Stimulated activated CD4-positive, alpha-beta T cell treated with anti-CD3 and anti-CD28 coated beads, Interleukin-4, amount 100 ng/mL, for 1 hour (primary cell): Measurements from ENCODE around the gene CD300LB.

ENCODE experiments used
- DNase-seq: peaks from one replicate; pipeline ENCODE4 v3.0.0-alpha.2; 2020

The CD300LB gene

GRCh38 chr17:74547736-74548135, 16.5 kb upstream of the CD300LB start:
- DNase-seq = no peak

GRCh38 chr17:74547264-74547663, 16.0 kb upstream of the CD300LB start:
- DNase-seq = no peak

GRCh38 chr17:74546586-74546985, 15.3 kb upstream of the CD300LB start:
- DNase-seq = no peak

DNA sequence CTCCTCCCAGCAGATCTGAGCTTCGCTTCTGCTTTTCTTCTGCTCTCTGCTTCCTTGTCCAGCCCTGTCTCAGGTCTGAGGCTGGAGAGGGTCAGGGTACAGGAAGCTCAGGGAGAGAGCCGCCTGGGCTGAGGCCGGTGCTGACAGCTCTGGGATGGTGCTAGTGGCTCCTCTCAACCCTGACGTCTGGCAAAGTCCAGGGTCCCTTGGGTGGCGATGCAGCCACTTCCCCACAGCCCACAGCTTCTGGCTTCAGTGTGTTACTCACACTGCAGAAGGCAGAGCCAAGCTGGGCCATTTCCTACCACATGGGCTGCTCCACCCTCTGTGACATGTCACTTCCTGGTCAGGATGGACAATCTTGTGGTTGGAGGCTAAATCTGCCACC, 14.6 kb upstream of the CD300LB start, which contains the start of gene CD300C:
Gene CD300C (minus strand): TSS at position 273 of the 388 bp plus-strand sequence. CDS start 333 bp downstream, outside the sequence.
- no peak for DNase-seq

DNA sequence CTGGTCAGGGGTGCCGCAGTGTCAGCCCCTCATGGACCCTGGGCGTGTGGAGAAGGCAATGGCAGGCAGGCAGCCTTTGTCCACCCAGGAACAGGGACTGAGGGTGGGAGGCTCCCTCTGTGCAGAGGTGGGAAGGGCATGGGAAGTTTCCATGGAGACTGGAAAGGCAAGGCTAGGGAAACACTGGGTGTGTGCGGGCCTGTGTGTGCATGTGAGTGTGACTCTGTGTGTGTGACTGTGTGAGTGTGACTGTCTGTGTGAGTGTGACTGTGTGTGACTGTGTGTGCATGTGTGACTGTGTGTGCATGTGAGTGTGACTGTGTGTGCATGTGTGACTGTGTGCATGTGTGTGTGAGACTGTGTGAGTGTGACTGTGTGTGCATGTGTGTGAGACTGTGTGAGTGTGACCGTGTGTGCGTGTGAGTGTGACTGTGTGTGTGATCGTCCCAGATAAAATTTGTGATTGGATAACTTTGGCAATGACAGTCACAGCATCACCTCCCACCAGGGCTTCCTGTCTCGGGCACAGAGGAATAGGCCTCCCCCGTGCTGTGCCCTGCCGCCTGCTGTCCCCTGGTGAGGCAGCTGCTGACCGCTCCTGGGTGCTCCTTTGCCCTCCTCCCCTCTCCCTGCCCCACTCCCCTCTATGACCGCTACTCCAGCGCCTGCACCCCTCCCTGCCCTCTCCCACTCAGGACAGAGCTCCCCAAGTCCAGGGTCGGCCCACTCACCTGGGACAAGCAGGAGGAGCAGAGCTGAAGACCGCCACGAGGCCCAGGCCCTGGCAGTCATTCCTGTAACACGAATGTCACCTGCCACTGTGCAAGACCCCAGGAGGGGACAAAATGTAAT, 13.9 kb upstream of the CD300LB start:
- DNase-seq = no peak

DNA sequence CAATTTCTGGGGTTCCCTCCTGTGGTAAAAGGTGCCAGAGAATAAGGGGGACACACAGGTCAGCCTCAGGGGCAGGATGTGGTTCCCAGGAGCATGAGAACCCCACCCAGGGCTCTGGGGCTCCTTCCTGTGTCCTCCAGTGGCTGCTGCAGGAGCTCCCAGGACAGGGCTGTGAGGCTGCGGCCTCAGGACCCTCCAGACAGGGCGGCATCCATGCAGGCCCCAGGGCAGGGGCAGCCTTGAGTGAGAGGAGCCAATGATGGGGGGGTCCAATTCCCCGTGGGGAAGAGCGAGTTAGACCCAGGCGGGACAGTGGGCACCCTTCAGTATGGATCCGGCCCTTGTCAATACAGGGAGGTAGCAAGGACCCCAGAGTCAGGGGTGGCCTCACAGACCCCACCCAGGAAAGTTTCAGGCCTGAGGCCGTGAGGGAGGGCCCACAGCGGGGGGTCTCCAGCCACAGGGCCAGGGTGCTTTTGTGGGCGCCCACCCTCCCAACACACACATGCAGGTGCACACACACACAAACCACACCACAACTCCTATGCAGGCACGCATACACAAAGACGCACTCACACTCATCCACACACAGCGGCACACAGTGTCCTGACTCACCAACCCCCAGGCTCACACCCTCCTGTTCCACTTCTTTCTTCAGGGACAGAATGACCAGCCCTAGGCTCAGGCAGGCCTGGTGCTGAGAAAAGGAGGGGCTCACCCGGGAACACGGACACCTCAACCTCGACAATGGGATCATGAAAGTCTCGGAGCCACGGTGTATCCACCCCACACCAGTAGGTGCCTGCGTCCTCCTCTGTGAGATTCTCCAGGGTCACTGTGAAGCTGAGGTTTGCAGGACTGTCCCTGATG, 12.9 kb upstream of the CD300LB start:
- DNase-seq = no peak

DNA sequence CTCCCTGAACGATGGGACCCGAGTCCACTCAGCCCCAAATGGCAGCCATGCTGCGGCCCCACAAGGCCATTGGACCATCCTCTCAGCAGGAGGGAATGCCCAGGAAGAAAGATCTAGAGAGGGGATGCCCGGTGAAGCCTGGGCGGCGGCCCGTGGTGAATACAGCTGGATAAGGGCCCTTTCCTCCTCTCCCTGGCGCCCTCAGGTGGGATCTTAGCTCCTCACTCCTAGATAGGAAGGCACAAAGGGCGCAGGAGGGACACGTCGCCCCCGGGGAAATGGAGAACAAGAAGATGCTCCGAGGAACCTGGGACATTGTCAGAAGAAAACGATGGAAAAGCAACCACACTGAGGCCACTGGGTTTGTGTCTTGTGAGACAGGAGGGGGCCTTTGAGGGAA, 12.1 kb upstream of the CD300LB start:
- DNase-seq = no peak

DNA sequence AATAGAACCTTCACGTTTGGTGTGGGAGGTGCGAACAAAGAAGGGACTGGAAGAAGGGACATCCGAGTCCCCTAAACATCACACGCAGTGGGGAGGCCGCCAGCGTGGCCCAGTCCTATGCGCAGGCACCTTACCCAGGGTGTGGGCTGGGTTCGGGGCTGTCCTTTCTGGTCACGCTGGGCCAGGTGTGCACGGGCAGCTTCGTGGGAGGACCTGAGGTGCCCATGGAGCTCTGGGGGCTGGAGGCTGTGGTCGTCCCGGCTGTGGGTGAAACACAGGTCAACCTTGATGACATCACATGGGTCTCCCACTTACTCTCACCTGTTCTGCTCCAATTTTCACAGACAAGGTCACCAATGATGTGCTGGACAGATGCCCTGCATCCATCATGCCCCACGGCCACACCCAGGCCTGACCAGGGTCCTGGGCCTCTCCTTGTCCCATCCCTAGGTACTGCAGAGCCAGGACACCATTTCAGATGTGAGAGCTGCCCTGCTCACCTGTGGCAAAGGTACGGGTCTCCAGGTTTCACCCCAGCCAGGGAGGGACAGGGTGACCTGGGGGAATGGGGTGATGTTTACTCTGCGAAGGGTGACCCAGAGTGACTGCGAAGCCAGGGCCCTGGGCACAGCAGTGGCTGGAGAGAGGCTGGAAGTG, 11.6 kb upstream of the CD300LB start:
- no peak for DNase-seq

DNA sequence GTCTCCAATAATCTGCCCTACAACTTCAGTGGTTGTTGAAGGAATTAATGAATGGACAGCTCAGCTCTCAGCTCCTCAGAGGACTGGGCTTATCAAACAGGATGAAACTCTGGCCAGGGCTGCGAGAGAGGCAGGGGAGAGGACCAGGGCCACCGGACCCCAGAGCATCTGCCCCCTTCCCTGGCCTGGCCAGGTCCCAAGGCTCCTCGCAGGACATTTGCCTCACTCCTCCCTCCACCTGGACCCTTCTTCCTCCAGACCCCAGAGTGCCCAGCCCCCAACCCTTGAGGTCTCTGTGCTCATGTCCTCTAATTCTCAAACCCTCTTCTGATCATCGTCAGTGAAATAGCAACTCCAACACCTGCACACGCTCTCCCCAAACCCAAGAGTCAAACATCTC, 10.9 kb upstream of the CD300LB start:
- no peak for DNase-seq

- DNase-seq = no peak
These were observed 10.2 kb upstream of the CD300LB start for GRCh38 chr17:74541176-74542111.

DNA sequence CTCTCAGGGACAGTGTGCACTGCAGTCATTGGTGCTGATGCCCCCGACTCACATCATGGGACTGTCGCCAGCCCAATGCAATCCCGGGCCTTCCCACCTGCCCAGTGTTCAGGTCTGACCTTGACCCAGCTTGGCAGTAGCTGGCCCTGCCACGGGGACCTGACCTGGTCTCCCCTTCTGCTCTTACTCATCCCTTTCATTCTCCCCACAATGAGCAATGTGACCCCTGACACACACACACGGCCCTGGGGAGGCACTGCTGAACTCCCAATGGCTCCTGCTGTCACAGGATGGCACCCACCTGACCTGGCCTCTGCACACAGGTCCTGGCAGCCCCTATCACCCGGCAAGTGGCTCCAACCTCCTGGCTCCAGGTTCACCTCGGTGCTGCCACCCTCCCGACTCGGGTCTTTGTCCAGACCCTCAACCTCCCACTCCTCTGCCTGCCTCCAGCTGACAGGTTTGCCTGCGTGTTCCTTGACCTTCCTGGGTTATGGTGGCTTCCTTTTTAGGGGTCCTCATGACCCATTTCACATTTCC, 8.1 kb upstream of the CD300LB start:
- no peak for DNase-seq

DNA sequence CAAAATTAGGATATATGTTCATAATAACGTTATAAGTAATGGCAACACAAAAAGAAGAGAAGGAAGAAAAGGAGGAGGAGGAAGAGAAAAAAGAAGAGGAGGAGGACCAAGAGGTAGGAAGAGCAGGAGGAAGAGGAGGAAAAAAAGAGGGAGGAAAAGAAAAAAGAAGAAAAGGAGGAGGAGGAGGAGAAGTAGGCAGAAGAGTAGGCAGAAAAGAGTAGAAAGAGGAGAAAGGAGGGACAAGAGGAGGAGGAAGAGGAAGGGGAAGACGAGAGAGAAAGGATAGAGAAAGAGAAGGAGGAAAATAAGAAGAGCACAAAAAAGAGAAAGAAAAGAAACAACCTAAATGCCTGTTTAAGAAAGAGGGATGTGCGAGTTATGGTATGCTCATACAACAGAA, 5.6 kb upstream of the CD300LB start:
- no peak for DNase-seq

GRCh38 chr17:74532115-74532514, 840 bp upstream of the CD300LB start:
- DNase-seq = no peak

- DNase-seq = no peak
These were observed 484 bp downstream of the CD300LB start for GRCh38 chr17:74530831-74531150.

GRCh38 chr17:74529243-74529642, 2.0 kb downstream of the CD300LB start:
- no peak for DNase-seq

GRCh38 chr17:74528491-74529199, 2.6 kb downstream of the CD300LB start:
- DNase-seq = no peak

GRCh38 chr17:74527756-74528155, 3.5 kb downstream of the CD300LB start:
- no peak for DNase-seq

DNA sequence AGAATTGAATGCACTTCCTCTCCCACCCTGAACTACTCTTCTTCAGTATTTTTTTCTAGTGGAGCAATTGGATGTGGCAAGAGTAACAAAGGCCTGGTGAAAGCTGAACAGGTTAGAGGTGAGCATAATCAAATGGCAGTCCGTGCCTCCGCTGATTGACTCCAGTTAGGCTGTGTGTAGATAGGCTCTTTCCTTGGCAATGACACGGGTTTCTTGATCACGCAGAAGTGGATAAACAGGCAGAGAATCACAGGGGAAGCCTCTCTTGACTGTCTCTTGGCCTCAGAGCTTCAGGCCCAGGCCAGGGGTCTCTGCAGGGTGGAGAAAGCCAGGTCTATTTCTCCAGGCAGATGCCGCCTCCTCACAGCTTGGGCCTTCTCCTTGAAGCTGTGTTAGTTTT, 4.2 kb downstream of the CD300LB start:
- DNase-seq = no peak

- DNase-seq = no peak
These were observed 4.6 kb downstream of the CD300LB start for GRCh38 chr17:74526681-74527080.

GRCh38 chr17:74525781-74526288, 5.4 kb downstream of the CD300LB start:
- DNase-seq = no peak

DNA sequence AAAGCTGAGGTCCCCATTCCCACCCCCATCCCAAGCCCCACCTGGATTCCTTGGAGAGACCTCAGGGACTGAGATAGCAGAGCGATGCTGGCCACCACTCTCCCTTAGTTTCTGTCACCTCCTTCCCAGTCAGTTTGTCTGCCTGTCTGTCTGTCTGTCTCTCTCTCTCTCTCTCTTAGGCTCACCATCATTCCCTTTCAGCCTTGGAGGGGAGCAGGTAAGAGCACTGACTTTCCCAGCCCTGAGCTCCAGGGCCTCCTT, 5.9 kb downstream of the CD300LB start:
- no peak for DNase-seq
